CD14-positive monocyte (primary cell): ENCODE data around the gene FGD3. TPM values are rescaled to one million over a fixed set of nuclear protein-coding genes. Genes with fewer than 3 reads are reported as not detected.

Experiments
- DNase-seq, 3 donors: peaks; one replicate each; pipeline ENCODE4 v3.0.0-alpha.2; 2011 to 2022
- H2AFZ ChIP-seq: 2 replicates; pipeline ENCODE4 v1.6.0; 2012; ENCODE audit warnings: mild to moderate bottlenecking, low read depth, low read length, inconsistent platforms; ENCODE audit not compliant: insufficient read depth, poor library complexity, severe bottlenecking
- H3K27ac ChIP-seq, 2 donors: 1 replicate in 1 of 2; 2 replicates in 1 of 2; pipeline ENCODE4 v1.5.1; 2012 to 2013; ENCODE audit warnings: low read length in 2 of 2, control low read depth in 1 of 2, inconsistent platforms in 1 of 2, low read depth in 1 of 2, mild to moderate bottlenecking in 1 of 2
- H3K27me3 ChIP-seq, 2 donors: one replicate each; pipeline versions ENCODE4 v1.6.0 to v1.6.1; 2011 to 2013; ENCODE audit warnings: low read length in 2 of 2; ENCODE audit not compliant: control insufficient read depth in 2 of 2, insufficient read depth in 2 of 2
- H3K36me3 ChIP-seq, 2 donors: replicated peaks in 1 of 2; 1 replicate in 1 of 2; 2 replicates in 1 of 2; pipeline versions ENCODE4 v1.5.1 to v1.6.1; 2012 to 2013; ENCODE audit warnings: low read length in 2 of 2, control low read depth in 1 of 2, inconsistent platforms in 1 of 2, mild to moderate bottlenecking in 1 of 2; ENCODE audit not compliant: insufficient read depth in 2 of 2, control insufficient read depth in 1 of 2
- H3K4me1 ChIP-seq, 2 donors: 1 replicate in 1 of 2; 2 replicates in 1 of 2; pipeline versions ENCODE4 v1.5.1 to v1.6.1; 2012 to 2013; ENCODE audit warnings: low read length in 2 of 2, control low read depth in 1 of 2, inconsistent platforms in 1 of 2, mild to moderate bottlenecking in 1 of 2, moderate library complexity in 1 of 2; ENCODE audit not compliant: insufficient read depth in 2 of 2, control insufficient read depth in 1 of 2
- H3K4me2 ChIP-seq: replicated peaks from 2 replicates; pipeline ENCODE3; 2012; ENCODE audit warnings: low read length, moderate library complexity, mild to moderate bottlenecking; ENCODE audit not compliant: poor library complexity, severe bottlenecking; ENCODE audit errors: extremely low read depth
- H3K4me3 ChIP-seq, 3 experiments: fragments of 200-600 bp in 1 of 3; sonication (generic) in 1 of 3; replicated peaks in 1 of 3; 1 replicate in 2 of 3; 2 replicates in 1 of 3; pipeline ENCODE4 v1.5.1; 2011 to 2013; ENCODE audit warnings: low read length in 3 of 3, mild to moderate bottlenecking in 3 of 3, control low read depth in 2 of 3, low read depth in 2 of 3, inconsistent platforms in 1 of 3, moderate library complexity in 1 of 3
- H3K79me2 ChIP-seq: 2 replicates; pipeline ENCODE4 v1.6.0; 2012; ENCODE audit warnings: mild to moderate bottlenecking, control low read depth, inconsistent platforms, low read length, moderate library complexity; ENCODE audit not compliant: insufficient read depth
- H3K9ac ChIP-seq: 2 replicates; pipeline ENCODE4 v1.6.0; 2017; ENCODE audit warnings: low read length, mild to moderate bottlenecking; ENCODE audit not compliant: insufficient read depth, poor library complexity, severe bottlenecking
- H3K9me3 ChIP-seq, 2 donors: replicated peaks in 1 of 2; 1 replicate in 1 of 2; 2 replicates in 1 of 2; pipeline versions ENCODE4 v1.5.1 to v1.6.1; 2012 to 2013; ENCODE audit warnings: low read length in 2 of 2, control low read depth in 1 of 2; ENCODE audit not compliant: control insufficient read depth in 1 of 2, insufficient read depth in 1 of 2
- H4K20me1 ChIP-seq: 2 replicates; pipeline ENCODE4 v1.6.0; 2012; ENCODE audit warnings: mild to moderate bottlenecking, low read length, control low read depth, moderate library complexity; ENCODE audit not compliant: insufficient read depth
- H3K27ac Mint-ChIP-seq, 7 donors: one replicate each; pipeline ENCODE4 v1.8.0; 2020; ENCODE audit warnings: mild to moderate bottlenecking in 7 of 7, mixed read lengths in 7 of 7, moderate library complexity in 6 of 7, inconsistent platforms in 2 of 7
- H3K27me3 Mint-ChIP-seq, 3 donors: one replicate each; pipeline ENCODE4 v1.8.0; 2021 to 2022; ENCODE audit warnings: low read depth in 3 of 3, mild to moderate bottlenecking in 3 of 3, mixed read lengths in 3 of 3, moderate library complexity in 3 of 3, inconsistent platforms in 1 of 3
- H3K36me3 Mint-ChIP-seq, 2 donors: one replicate each; pipeline ENCODE4 v1.8.0; 2020; ENCODE audit warnings: mixed read lengths in 2 of 2, inconsistent platforms in 1 of 2, mild to moderate bottlenecking in 1 of 2
- H3K4me1 Mint-ChIP-seq: one replicate; pipeline ENCODE4 v1.8.0; 2020; ENCODE audit warnings: mild to moderate bottlenecking, mixed read lengths
- H3K4me3 Mint-ChIP-seq, 2 donors: one replicate each; pipeline ENCODE4 v1.8.0; 2020; ENCODE audit warnings: mild to moderate bottlenecking in 2 of 2, mixed read lengths in 2 of 2, moderate library complexity in 1 of 2
- H3K9me3 Mint-ChIP-seq, 7 donors: one replicate each; pipeline ENCODE4 v1.8.0; 2020 to 2022; ENCODE audit warnings: mixed read lengths in 7 of 7, mild to moderate bottlenecking in 6 of 7, moderate library complexity in 6 of 7, inconsistent platforms in 2 of 7
- CTCF ChIP-seq: fragments of 200-600 bp; IDR thresholded peaks from one replicate; pipeline ENCODE4 v1.8.0; 2022; ENCODE audit warnings: antibody characterized with exemption, mild to moderate bottlenecking
- WGBS: methylation state at CpG from one replicate; pipeline ENCODE4 v1.1.5; 2013; ENCODE audit warnings: missing lambda C conversion rate; ENCODE audit not compliant: insufficient coverage; 5-methylcytosine and 5-hydroxymethylcytosine counted together
- intact Hi-C, 2 donors: fragments of 100-400 bp; cut with micrococcal nuclease; formaldehyde crosslinking; loops; one replicate each; pipeline versions ENCODE4 v1.15.0 to v1.15.1; 2023
- polyA plus RNA-seq, 3 donors: library from polyadenylated mRNA; depleted of rRNA in 1 of 3; unstranded in 2 of 3; stranded (reverse) in 1 of 3; fragments of 300-500 nt in 2 of 3; fragments of >200 nt in 1 of 3; fragmentation: Illumina TruSeq in 2 of 3; gene quantifications; 1 replicate in 2 of 3; 2 replicates in 1 of 3; pipeline ENCODE4 v1.2.3, GENCODE V29; 2012 to 2021

Gene FGD3
- polyA plus RNA-seq, 3 donors, result 32.4 to 120 (median 56.2) TPM

GRCh38 chr9:92965061-92965758 is 17.9 kb downstream of the FGD3 start:
- H3K4me1 Mint-ChIP-seq, result peaks cover 62% of the 10 kb centered on the region
- H3K79me2 ChIP-seq, result peaks cover 75% of the 10 kb centered on the region
- no peaks in the 10 kb centered on the region for H3K27me3 ChIP-seq
- H3K9me3 Mint-ChIP-seq, result peaks cover 9 to 12% (median 11%) of the 10 kb centered on the region in 7 donors
- peak overlapping the region; percentile 97 to 100 for H3K4me3 Mint-ChIP-seq
- peaks cover 3 to 16% of the 10 kb centered on the region in 2 donors for H3K36me3 ChIP-seq
- 1% methylated on average over 18 of the region's 19 CpGs for WGBS
- no peak for TF ChIP-seq CTCF
- peak overlapping the region; percentile 91 to 97 for H3K27ac ChIP-seq
- H3K4me3 ChIP-seq, result peak overlapping the region; percentile 60 to 94 (median 90)
- H3K9me3 ChIP-seq, result peaks cover 6 to 10% of the 10 kb centered on the region in 2 donors
- intact Hi-C loops, result loop anchor here (10.0 kb wide), 3 partner anchors 130 to 490 kb away; partner anchors contain the start of genes CARD19 (in 1 of the 2), FAM120A (in 1 of the 2) and FAM120AOS (in 1 of the 2)
- H3K4me1 ChIP-seq, result peaks cover 61 to 68% of the 10 kb centered on the region in 2 donors
- H3K27me3 Mint-ChIP-seq, result no peaks in the 10 kb centered on the region
- H2AFZ ChIP-seq, result peak overlapping the region; percentile 84
- peak; percentile 50 to 64 (median 56) for DNase-seq
- H3K4me2 ChIP-seq, result peak overlapping the region; percentile 98
- peak overlapping the region; percentile 92 for H3K9ac ChIP-seq
- H4K20me1 ChIP-seq, result peaks cover 55% of the 10 kb centered on the region
- H3K36me3 Mint-ChIP-seq, result peaks cover 12 to 50% of the 10 kb centered on the region in 2 donors
- peak overlapping the region; percentile 96 to 100 (median 99) for H3K27ac Mint-ChIP-seq

GRCh38 chr9:92965759-92966517 is 18.6 kb downstream of the FGD3 start:
- H3K36me3 ChIP-seq, result peaks cover 3 to 21% of the 10 kb centered on the region in 2 donors
- peak overlapping the region; percentile 92 for H3K9ac ChIP-seq
- no peak for TF ChIP-seq CTCF
- no peak for DNase-seq
- no peaks in the 10 kb centered on the region for H3K27me3 Mint-ChIP-seq
- 31% methylated on average over 12 of the region's 17 CpGs for WGBS
- H3K27me3 ChIP-seq, result no peaks in the 10 kb centered on the region
- H3K79me2 ChIP-seq, result peaks cover 82% of the 10 kb centered on the region
- H3K27ac Mint-ChIP-seq, result peak overlapping the region; percentile 96 to 100 (median 99)
- no peak overlapping the region for H2AFZ ChIP-seq
- peak overlapping the region; percentile 91 to 97 for H3K27ac ChIP-seq
- peaks cover 9 to 12% (median 11%) of the 10 kb centered on the region in 7 donors for H3K9me3 Mint-ChIP-seq
- peak overlapping the region; percentile 98 for H3K4me2 ChIP-seq
- peak overlapping the region; percentile 60 to 94 (median 90) for H3K4me3 ChIP-seq
- H3K4me1 ChIP-seq, result peaks cover 68 to 76% of the 10 kb centered on the region in 2 donors
- intact Hi-C loops, result loop anchor here (10.0 kb wide), 3 partner anchors 129 to 489 kb away; partner anchors contain the start of genes CARD19 (in 1 of the 2), FAM120A (in 1 of the 2) and FAM120AOS (in 1 of the 2)
- peaks cover 69% of the 10 kb centered on the region for H3K4me1 Mint-ChIP-seq
- peaks cover 14 to 51% of the 10 kb centered on the region in 2 donors for H3K36me3 Mint-ChIP-seq
- H4K20me1 ChIP-seq, result peaks cover 62% of the 10 kb centered on the region
- peaks cover 6 to 10% of the 10 kb centered on the region in 2 donors for H3K9me3 ChIP-seq
- H3K4me3 Mint-ChIP-seq, result peak overlapping the region; percentile 97 to 100
